ENCODE data around the gene TESK2.
A peak's percentile ranks its signal among the peaks of the same experiment; 100 is the strongest.
"Not testable (repeated sequence)": the region's sequence is repeated elsewhere in the genome, so short reads cannot be mapped to it uniquely, and the experiment has no call there.

Gene TESK2, protein sequence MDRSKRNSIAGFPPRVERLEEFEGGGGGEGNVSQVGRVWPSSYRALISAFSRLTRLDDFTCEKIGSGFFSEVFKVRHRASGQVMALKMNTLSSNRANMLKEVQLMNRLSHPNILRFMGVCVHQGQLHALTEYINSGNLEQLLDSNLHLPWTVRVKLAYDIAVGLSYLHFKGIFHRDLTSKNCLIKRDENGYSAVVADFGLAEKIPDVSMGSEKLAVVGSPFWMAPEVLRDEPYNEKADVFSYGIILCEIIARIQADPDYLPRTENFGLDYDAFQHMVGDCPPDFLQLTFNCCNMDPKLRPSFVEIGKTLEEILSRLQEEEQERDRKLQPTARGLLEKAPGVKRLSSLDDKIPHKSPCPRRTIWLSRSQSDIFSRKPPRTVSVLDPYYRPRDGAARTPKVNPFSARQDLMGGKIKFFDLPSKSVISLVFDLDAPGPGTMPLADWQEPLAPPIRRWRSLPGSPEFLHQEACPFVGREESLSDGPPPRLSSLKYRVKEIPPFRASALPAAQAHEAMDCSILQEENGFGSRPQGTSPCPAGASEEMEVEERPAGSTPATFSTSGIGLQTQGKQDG

GRCh38 chr1:45490626-45491486, at the start of gene TESK2:
TESK2 (minus strand) TSS chr1:45491163; CDS start chr1:45457785, 33,378 bp downstream.
- DNase-seq (ENCODE audit: low read depth), result peak; percentile 100
- peak within 1 kb of the TSS; percentile 86 for H3K4me3 ChIP-seq (replicated peaks; ENCODE audit: low read depth, low read length)
- TF ChIP-seq, protein P1, sequence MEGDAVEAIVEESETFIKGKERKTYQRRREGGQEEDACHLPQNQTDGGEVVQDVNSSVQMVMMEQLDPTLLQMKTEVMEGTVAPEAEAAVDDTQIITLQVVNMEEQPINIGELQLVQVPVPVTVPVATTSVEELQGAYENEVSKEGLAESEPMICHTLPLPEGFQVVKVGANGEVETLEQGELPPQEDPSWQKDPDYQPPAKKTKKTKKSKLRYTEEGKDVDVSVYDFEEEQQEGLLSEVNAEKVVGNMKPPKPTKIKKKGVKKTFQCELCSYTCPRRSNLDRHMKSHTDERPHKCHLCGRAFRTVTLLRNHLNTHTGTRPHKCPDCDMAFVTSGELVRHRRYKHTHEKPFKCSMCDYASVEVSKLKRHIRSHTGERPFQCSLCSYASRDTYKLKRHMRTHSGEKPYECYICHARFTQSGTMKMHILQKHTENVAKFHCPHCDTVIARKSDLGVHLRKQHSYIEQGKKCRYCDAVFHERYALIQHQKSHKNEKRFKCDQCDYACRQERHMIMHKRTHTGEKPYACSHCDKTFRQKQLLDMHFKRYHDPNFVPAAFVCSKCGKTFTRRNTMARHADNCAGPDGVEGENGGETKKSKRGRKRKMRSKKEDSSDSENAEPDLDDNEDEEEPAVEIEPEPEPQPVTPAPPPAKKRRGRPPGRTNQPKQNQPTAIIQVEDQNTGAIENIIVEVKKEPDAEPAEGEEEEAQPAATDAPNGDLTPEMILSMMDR (IDR thresholded peaks at IDR 0.05; ENCODE audit: low read length, missing control alignments), result no peak

DNA sequence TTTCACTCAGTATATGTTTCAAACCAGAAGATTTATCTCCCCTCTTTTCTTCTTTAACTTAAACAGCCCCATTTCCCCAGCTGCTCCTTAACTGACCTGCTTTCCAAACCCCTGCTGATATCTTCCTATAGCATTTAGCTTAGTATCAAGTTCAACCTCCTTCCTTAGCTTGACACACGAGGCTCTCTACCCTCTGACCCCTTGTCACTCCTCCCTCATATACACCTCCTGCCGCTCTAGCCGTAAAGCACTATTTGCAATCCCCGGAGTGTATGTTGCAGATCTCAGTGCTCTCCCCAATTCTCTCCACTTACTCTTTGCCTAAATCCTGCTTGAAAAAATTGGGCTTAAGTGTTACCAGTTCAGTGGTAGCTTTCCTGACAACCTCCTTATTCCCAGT, 45.9 kb upstream of the TESK2 start:
- no peak for DNase-seq (ENCODE audit: low read depth)
- no peak overlapping the region for H3K4me3 ChIP-seq (replicated peaks; ENCODE audit: low read depth, low read length)
- TF ChIP-seq, protein P1 (IDR thresholded peaks at IDR 0.05; ENCODE audit: low read length, missing control alignments), result no peak

GRCh38 chr1:45535988-45536766, 45.2 kb upstream of the TESK2 start:
- DNase-seq (ENCODE audit: low read depth), result no peak
- TF ChIP-seq, protein P1 (IDR thresholded peaks at IDR 0.05; ENCODE audit: low read length, missing control alignments), result no peak
- no peak overlapping the region for H3K4me3 ChIP-seq (replicated peaks; ENCODE audit: low read depth, low read length)

DNA sequence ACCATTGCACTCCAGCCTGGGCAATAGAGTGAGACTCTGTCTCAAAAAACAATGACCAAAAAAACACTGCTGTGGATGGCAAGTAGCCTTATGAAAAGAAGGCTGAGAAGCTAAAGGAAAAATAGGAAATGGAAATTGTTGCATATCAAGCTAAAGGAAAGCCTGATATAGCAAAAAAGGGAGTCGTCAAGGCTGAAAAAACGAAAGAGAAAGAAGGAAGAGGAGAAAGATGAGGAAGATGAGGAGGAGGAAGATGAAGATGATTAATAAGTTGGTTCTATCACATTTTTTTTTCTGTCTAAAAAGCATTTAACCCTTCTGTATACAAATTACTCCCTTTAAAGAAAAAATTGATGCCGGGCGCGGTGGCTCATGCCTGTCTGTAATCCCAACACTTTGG, 40.9 kb upstream of the TESK2 start:
- no peak for DNase-seq (ENCODE audit: low read depth)
- no peak overlapping the region for H3K4me3 ChIP-seq (replicated peaks; ENCODE audit: low read depth, low read length)
- TF ChIP-seq, protein P1 (IDR thresholded peaks at IDR 0.05; ENCODE audit: low read length, missing control alignments), result no peak

DNA sequence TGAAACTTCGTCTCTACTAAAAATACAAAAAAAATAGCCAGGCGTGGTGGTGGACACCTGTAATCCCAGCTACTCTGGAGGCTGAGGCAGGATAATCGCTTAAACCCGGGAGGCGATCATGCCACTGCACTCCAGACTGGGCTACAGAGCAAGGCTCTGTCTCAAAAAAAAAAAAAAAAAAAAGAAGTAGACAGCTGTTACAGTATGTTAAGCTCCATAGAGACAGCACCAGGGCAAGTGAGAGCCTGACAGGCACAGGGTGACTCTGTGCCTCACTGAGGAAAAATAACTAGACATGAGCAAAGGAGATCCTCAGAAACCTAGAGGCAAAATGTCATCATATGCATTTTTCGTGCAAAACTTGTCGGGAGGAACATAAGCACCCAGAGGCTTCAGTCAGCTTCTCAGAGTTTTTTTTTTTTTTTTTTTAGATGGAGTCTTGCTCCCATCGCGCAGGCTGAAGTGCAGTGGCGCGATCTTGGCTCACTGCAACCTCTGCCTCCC, 39.7 kb upstream of the TESK2 start:
- H3K4me3 ChIP-seq (replicated peaks; ENCODE audit: low read depth, low read length), result no peak overlapping the region
- no peak for DNase-seq (ENCODE audit: low read depth)
- TF ChIP-seq, protein P1 (IDR thresholded peaks at IDR 0.05; ENCODE audit: low read length, missing control alignments), result no peak

DNA sequence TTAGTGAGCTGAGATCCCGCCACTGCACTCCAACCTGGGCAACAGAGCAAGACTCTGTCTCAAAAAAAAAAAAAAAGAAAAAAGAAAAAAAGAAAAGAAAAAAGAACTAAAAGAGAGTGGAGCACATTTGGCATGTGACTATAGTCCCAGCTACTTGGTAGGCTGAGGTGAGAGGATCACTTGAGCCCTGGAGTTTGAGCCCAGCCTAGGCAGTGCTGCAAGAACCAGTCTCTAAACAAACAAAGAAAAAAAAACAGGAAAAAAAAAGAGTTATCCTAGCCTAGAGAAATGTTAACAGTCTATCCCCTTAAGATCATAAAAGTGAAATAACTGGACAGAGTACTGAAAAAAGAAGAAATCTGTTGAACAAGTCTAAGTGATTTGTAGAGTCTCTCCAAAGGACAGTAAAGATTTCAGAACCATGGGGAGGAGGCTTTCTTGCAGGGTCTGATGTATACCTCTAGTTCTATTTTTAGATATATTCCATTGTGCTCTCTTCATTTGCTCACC, 35.2 kb upstream of the TESK2 start:
- DNase-seq (ENCODE audit: low read depth), result no peak
- no peak overlapping the region for H3K4me3 ChIP-seq (replicated peaks; ENCODE audit: low read depth, low read length)
- TF ChIP-seq, protein P1 (IDR thresholded peaks at IDR 0.05; ENCODE audit: low read length, missing control alignments), result no peak

DNA sequence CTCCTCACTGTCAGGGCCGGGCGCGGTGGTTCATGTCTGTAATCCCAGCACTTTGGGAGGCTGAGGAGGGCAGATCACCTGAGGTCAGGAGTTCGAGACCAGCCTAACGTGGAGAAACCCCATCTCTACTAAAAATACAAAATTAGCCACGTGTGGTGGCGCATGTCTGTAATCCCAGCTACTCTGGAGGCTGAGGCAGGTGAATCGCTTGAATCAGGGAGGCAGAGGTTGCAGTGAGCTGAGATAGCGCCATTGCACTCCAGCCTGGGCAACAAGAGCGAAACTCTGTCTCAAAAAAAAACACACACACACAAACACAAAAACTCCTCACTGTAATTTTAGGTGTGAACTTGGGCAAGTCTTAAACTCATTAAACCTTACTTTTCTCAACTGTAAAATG, 33.0 kb upstream of the TESK2 start:
- not testable (repeated sequence) for H3K4me3 ChIP-seq (replicated peaks; ENCODE audit: low read depth, low read length); DNase-seq (ENCODE audit: low read depth)

GRCh38 chr1:45523516-45523915, 32.6 kb upstream of the TESK2 start:
- H3K4me3 ChIP-seq (replicated peaks; ENCODE audit: low read depth, low read length); DNase-seq (ENCODE audit: low read depth): not testable (repeated sequence)

All from fibroblast of pulmonary artery (primary cell).